ENCODE data around the gene GATA6. TPM values are rescaled to one million over a fixed set of nuclear protein-coding genes. Genes with fewer than 3 reads are reported as not detected.
A peak's percentile ranks its signal among the peaks of the same experiment; 100 is the strongest.
"Not testable (repeated sequence)": the region's sequence is repeated elsewhere in the genome, so short reads cannot be mapped to it uniquely, and the experiment has no call there.

The GATA6 gene
- total RNA-seq, 1 experiment from 2014 or later: 34.0 TPM

GRCh38 chr18:22173221-22173927 lies 4.0 kb downstream of the GATA6 start:
- Histone ChIP-seq H3K9me3 (no peaks in the 10 kb centered on the region), H3K27me3 (no peaks in the 10 kb centered on the region), H3K4me3 (peak overlapping the region; percentile 45), H3K36me3 (peaks cover 44% of the 10 kb centered on the region)
- DNase-seq: no peak

DNA sequence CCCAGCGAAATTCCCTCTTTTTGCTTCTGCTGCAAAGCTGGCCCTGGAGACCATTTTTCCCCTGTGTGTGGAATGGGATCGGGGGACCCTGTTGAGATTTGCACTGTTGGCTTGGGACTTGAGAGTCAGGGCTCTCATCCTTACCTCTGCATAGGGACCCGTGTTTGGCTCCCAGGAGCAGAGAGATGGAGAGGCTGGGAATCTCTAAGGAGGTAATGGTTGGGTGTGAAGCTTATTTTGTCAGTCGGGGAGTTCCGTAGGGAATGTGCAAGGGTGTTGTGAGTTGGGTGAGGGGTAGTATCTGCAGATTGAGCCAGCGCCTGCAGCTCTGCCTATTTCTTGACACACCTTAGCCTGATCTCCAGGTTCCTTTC lies 4.5 kb downstream of the GATA6 start:
- DNase-seq: no peak
- Histone ChIP-seq H3K4me3 (peak overlapping the region; percentile 45), H3K9me3 (no peaks in the 10 kb centered on the region), H3K27me3 (no peaks in the 10 kb centered on the region), H3K36me3 (peaks cover 45% of the 10 kb centered on the region)

- Histone ChIP-seq H3K9me3 (no peaks in the 10 kb centered on the region), H3K36me3 (peaks cover 50% of the 10 kb centered on the region), H3K4me3 (peak overlapping the region; percentile 45), H3K27me3 (no peaks in the 10 kb centered on the region)
- no peak for DNase-seq
Measured at GRCh38 chr18:22174341-22175145, 5.2 kb downstream of the GATA6 start.

GRCh38 chr18:22175346-22175745 lies 6.0 kb downstream of the GATA6 start:
- H3K36me3 ChIP-seq: peaks cover 54% of the 10 kb centered on the region
- H3K4me3 ChIP-seq: peak overlapping the region; percentile 17; the same call in 1 of the 2 replicates
- no peaks in the 10 kb centered on the region for H3K9me3 ChIP-seq
- no peak for DNase-seq
- no peaks in the 10 kb centered on the region for H3K27me3 ChIP-seq

DNA sequence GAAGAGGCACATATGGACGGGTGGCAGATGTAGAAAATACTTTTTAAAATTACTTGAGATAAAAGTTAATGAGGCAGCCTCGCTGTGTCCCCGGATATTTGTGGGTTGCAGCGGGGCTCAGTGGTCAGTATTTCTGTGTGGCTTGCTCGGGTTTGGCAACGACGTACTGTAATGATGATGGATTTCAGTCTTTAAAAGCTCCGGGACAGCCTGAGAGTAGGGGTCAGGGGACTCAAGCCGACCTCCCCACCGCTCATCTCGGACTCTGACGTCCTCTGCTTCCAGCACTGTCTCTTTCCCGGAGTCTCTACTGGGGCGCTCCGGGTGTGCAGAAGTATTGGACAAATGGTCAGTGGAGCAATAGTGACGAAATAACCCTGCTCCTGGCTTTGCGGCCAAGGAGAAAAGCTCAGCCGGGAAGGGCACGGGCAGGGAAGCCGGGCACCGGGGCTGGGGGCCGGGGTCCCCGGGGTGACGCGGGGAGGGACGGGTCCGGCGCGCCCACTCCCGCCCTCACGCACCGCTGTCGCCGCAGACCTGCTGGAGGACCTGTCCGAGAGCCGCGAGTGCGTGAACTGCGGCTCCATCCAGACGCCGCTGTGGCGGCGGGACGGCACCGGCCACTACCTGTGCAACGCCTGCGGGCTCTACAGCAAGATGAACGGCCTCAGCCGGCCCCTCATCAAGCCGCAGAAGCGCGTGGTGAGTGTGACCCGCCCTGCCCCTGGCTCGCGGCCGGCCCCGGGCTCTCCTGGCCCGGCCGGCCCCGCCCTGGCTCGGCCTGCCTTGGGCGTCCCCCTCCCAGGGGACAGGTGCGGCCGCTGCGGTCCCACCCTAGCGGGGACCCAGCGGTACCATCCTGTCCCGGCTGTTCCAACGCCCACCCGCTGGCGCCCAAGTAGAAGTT lies 7.3 kb downstream of the GATA6 start:
- H3K9me3 ChIP-seq: no peaks in the 10 kb centered on the region
- H3K36me3 ChIP-seq: peaks cover 59% of the 10 kb centered on the region
- peak overlapping the region; percentile 17 for H3K4me3 ChIP-seq
- DNase-seq: no peak
- H3K27me3 ChIP-seq: no peaks in the 10 kb centered on the region

GRCh38 chr18:22177327-22177871 lies 8.0 kb downstream of the GATA6 start:
- Histone ChIP-seq H3K36me3 (peaks cover 62% of the 10 kb centered on the region), H3K4me3 (no peak overlapping the region)

DNA sequence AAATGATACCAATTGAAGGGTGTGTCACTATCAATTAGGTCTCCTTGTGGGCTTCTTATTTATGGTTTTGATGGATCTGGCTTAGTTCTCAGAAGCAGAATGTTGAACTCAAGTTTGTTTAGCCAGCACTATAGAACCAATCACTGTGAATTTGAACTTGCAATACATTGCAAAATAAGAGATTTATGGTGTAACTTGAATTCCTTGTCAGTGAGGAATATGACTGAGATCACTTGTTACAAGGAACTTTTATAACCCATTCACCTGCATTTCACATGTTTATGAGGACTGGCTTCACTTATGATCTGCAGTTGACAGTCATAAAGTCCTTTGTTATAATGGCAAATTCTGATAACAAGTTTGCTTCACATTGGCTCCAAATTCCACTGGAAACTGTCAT lies 9.8 kb downstream of the GATA6 start:
- Histone ChIP-seq H3K9me3 (no peaks in the 10 kb centered on the region), H3K4me3 (no peak overlapping the region), H3K36me3 (peaks cover 63% of the 10 kb centered on the region), H3K27me3 (no peaks in the 10 kb centered on the region)
- no peak for DNase-seq

More at GRCh38 chr18:22177327-22177871, 8.0 kb downstream of the GATA6 start:
- no peaks in the 10 kb centered on the region for H3K9me3 ChIP-seq
- H3K27me3 ChIP-seq: no peaks in the 10 kb centered on the region
- no peak for DNase-seq

GRCh38 chr18:22179631-22180030 lies 10.2 kb downstream of the GATA6 start:
- Histone ChIP-seq H3K36me3 (peaks cover 65% of the 10 kb centered on the region), H3K4me3 (no peak overlapping the region), H3K9me3 (no peaks in the 10 kb centered on the region), H3K27me3 (no peaks in the 10 kb centered on the region)
- no peak for DNase-seq

GRCh38 chr18:22180722-22181121 lies 11.3 kb downstream of the GATA6 start:
- H3K27me3 ChIP-seq: no peaks in the 10 kb centered on the region
- DNase-seq: no peak
- H3K9me3 ChIP-seq: no peaks in the 10 kb centered on the region
- H3K36me3 ChIP-seq: peaks cover 66% of the 10 kb centered on the region
- H3K4me3 ChIP-seq: no peak overlapping the region

DNA sequence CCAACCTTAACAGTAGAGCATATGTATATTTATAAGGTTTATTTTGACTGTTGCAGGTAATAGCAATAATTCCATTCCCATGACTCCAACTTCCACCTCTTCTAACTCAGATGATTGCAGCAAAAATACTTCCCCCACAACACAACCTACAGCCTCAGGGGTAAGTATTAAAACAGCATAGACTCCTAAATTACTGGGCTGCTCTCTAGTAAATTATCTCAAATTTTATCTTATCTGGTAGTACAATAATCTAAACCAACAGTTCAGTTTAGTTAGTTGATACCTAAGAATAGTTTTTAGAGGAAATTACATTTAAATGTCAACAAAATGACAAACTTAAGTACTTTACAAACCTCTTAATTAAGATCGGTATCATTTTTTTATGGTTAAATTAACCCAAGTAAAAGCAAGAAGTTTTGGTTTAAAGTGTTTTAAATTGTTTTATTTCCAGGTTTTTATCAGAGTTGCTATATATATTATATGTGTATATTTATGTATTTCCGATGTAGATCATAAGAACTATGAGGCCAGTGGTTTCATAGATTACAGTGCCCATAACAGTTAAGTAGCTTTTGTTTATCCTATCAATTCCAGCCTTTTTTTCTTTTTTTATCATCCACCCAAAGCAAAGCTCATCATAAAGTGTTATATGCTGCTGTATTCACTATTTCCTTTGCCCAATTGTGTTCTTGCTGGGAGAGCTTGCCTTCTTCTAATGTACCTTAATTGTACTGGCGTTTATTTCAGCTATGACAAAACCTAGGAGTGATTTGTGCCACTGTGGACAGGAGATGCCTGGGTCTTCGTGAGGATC lies 13.7 kb downstream of the GATA6 start:
- Histone ChIP-seq H3K36me3 (peaks cover 63% of the 10 kb centered on the region), H3K9me3 (no peaks in the 10 kb centered on the region), H3K27me3 (no peaks in the 10 kb centered on the region), H3K4me3 (no peak overlapping the region)
- no peak for DNase-seq

- Histone ChIP-seq H3K9me3 (no peaks in the 10 kb centered on the region), H3K36me3 (peaks cover 66% of the 10 kb centered on the region), H3K27me3 (no peaks in the 10 kb centered on the region), H3K4me3 (no peak overlapping the region)
- no peak for DNase-seq
Measured at GRCh38 chr18:22183698-22184170, 14.3 kb downstream of the GATA6 start.

DNA sequence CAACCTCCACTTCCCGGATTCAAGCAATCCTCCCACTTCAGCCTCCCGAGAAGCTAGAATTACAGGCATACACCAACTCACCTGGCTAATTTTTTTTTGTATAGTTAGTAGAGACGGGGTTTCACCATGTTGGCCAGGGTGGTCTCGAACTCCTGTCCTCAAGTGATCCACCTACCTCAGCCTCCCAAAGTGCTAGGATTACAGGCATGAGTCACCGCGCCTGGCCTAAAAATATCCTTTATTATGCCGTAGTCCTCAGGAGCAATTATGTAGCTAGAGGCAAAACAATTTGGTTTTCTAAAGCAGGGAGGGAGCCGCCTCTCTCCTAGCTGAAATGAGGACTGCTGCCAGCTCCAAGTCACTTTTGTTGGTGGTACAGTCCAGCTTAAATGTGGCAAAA lies 15.2 kb downstream of the GATA6 start:
- not testable (repeated sequence) for H3K9me3 ChIP-seq, DNase-seq, H3K4me3 ChIP-seq, H3K27me3 ChIP-seq
- H3K36me3 ChIP-seq: peaks cover 60% of the 10 kb centered on the region

DNA sequence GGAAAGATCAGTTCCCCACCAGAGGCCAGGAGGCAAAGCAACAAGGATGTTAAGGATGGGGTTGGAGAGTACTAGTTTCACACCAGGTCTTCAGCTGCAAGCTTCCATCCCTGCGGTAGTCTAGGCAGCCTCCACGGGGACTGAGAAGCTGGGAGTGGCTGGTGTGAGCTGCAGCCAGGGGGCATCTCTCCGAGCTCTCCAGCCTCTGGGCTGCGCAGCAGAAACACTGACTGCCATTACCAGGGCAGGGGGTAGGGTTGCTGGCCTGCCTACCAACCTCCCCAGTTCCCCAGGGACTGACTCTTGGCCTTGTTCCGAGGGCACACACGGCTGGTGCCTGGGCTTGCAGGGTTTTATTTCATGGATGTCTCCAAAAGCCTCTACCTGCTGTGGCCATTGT lies 15.9 kb downstream of the GATA6 start:
- Histone ChIP-seq H3K27me3 (no peaks in the 10 kb centered on the region), H3K9me3 (no peaks in the 10 kb centered on the region), H3K36me3 (peaks cover 64% of the 10 kb centered on the region), H3K4me3 (no peak overlapping the region)
- DNase-seq: no peak

DNA sequence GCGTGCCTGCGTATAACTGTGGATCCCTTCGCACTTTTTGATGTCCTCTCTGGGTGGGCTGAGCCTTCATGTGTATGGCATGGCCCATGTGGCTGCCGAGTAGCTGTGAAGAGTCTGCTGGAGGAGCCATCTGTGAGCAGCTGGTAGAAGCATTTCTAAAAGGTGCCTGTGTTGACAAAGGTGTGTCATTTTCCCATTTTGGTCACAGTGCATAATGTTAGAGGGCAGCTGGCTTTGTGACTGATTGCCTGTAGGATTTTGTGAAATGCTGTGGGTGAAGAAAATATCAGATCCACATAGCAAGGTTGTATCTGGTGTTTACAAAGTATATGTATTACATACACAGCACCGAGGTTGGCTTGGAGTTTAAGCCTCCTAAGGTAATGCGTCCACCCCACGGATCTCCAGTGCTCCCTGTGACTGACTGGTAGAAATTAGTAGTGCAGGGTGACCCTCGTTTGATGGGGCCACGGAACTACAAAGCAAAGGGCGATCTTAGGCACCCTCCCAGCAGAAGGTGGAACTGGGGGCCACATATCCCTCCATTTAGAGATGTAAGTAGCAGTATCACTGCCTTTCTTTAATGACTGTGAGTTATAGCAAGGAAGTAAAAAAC lies 16.5 kb downstream of the GATA6 start:
- no peak overlapping the region for H3K4me3 ChIP-seq
- no peaks in the 10 kb centered on the region for H3K27me3 ChIP-seq
- H3K36me3 ChIP-seq: peaks cover 65% of the 10 kb centered on the region

DNA sequence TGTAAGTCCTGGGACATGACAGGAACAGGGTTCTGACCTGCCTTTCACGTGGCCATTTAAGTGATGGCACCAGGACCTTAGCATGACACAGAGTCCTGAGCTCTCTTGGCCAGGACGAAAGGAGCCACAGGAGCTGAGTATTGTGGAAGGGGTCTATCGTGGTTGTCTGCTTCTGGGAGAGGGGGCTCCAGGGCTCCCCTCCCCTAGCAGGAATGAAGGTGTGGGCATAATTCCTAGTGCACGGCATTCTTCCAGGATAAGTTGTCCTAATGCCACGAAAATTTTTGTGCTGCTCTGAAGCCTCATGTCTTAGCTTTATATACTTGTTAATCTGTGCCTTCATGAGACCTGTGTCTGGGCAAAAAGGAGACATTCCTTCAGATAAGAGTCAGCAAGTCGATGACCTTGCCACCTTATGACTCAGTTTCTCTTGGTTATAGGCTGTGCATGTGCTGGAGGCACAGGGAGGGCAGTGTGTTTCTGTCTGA lies 17.1 kb downstream of the GATA6 start:
- H3K9me3 ChIP-seq: no peaks in the 10 kb centered on the region
- no peaks in the 10 kb centered on the region for H3K27me3 ChIP-seq
- no peak overlapping the region for H3K4me3 ChIP-seq
- no peak for DNase-seq
- peaks cover 61% of the 10 kb centered on the region for H3K36me3 ChIP-seq

More for the DNA sequence above, 16.5 kb downstream of the GATA6 start:
- no peak for DNase-seq
- no peaks in the 10 kb centered on the region for H3K9me3 ChIP-seq
